CD14-positive monocyte (primary cell): ENCODE results near the gene DPP6. TPM values are rescaled to one million over a fixed set of nuclear protein-coding genes. Genes with fewer than 3 reads are reported as not detected.

Source experiments
- DNase-seq, 3 donors: peaks; one replicate each; pipeline ENCODE4 v3.0.0-alpha.2; 2011 to 2022
- H2AFZ ChIP-seq: 2 replicates; pipeline ENCODE4 v1.6.0; 2012; ENCODE audit warnings: mild to moderate bottlenecking, low read depth, low read length, inconsistent platforms; ENCODE audit not compliant: insufficient read depth, poor library complexity, severe bottlenecking
- H3K27ac ChIP-seq, 2 donors: 1 replicate in 1 of 2; 2 replicates in 1 of 2; pipeline ENCODE4 v1.5.1; 2012 to 2013; ENCODE audit warnings: low read length in 2 of 2, control low read depth in 1 of 2, inconsistent platforms in 1 of 2, low read depth in 1 of 2, mild to moderate bottlenecking in 1 of 2
- H3K27me3 ChIP-seq, 2 donors: one replicate each; pipeline versions ENCODE4 v1.6.0 to v1.6.1; 2011 to 2013; ENCODE audit warnings: low read length in 2 of 2; ENCODE audit not compliant: control insufficient read depth in 2 of 2, insufficient read depth in 2 of 2
- H3K36me3 ChIP-seq, 2 donors: replicated peaks in 1 of 2; 1 replicate in 1 of 2; 2 replicates in 1 of 2; pipeline versions ENCODE4 v1.5.1 to v1.6.1; 2012 to 2013; ENCODE audit warnings: low read length in 2 of 2, control low read depth in 1 of 2, inconsistent platforms in 1 of 2, mild to moderate bottlenecking in 1 of 2; ENCODE audit not compliant: insufficient read depth in 2 of 2, control insufficient read depth in 1 of 2
- H3K4me1 ChIP-seq, 2 donors: 1 replicate in 1 of 2; 2 replicates in 1 of 2; pipeline versions ENCODE4 v1.5.1 to v1.6.1; 2012 to 2013; ENCODE audit warnings: low read length in 2 of 2, control low read depth in 1 of 2, inconsistent platforms in 1 of 2, mild to moderate bottlenecking in 1 of 2, moderate library complexity in 1 of 2; ENCODE audit not compliant: insufficient read depth in 2 of 2, control insufficient read depth in 1 of 2
- H3K4me2 ChIP-seq: replicated peaks from 2 replicates; pipeline ENCODE3; 2012; ENCODE audit warnings: low read length, moderate library complexity, mild to moderate bottlenecking; ENCODE audit not compliant: poor library complexity, severe bottlenecking; ENCODE audit errors: extremely low read depth
- H3K4me3 ChIP-seq, 3 experiments: fragments of 200-600 bp in 1 of 3; sonication (generic) in 1 of 3; replicated peaks in 1 of 3; 1 replicate in 2 of 3; 2 replicates in 1 of 3; pipeline ENCODE4 v1.5.1; 2011 to 2013; ENCODE audit warnings: low read length in 3 of 3, mild to moderate bottlenecking in 3 of 3, control low read depth in 2 of 3, low read depth in 2 of 3, inconsistent platforms in 1 of 3, moderate library complexity in 1 of 3
- H3K79me2 ChIP-seq: 2 replicates; pipeline ENCODE4 v1.6.0; 2012; ENCODE audit warnings: mild to moderate bottlenecking, control low read depth, inconsistent platforms, low read length, moderate library complexity; ENCODE audit not compliant: insufficient read depth
- H3K9ac ChIP-seq: 2 replicates; pipeline ENCODE4 v1.6.0; 2017; ENCODE audit warnings: low read length, mild to moderate bottlenecking; ENCODE audit not compliant: insufficient read depth, poor library complexity, severe bottlenecking
- H3K9me3 ChIP-seq, 2 donors: replicated peaks in 1 of 2; 1 replicate in 1 of 2; 2 replicates in 1 of 2; pipeline versions ENCODE4 v1.5.1 to v1.6.1; 2012 to 2013; ENCODE audit warnings: low read length in 2 of 2, control low read depth in 1 of 2; ENCODE audit not compliant: control insufficient read depth in 1 of 2, insufficient read depth in 1 of 2
- H4K20me1 ChIP-seq: 2 replicates; pipeline ENCODE4 v1.6.0; 2012; ENCODE audit warnings: mild to moderate bottlenecking, low read length, control low read depth, moderate library complexity; ENCODE audit not compliant: insufficient read depth
- H3K27ac Mint-ChIP-seq, 7 donors: one replicate each; pipeline ENCODE4 v1.8.0; 2020; ENCODE audit warnings: mild to moderate bottlenecking in 7 of 7, mixed read lengths in 7 of 7, moderate library complexity in 6 of 7, inconsistent platforms in 2 of 7
- H3K27me3 Mint-ChIP-seq, 3 donors: one replicate each; pipeline ENCODE4 v1.8.0; 2021 to 2022; ENCODE audit warnings: low read depth in 3 of 3, mild to moderate bottlenecking in 3 of 3, mixed read lengths in 3 of 3, moderate library complexity in 3 of 3, inconsistent platforms in 1 of 3
- H3K36me3 Mint-ChIP-seq, 2 donors: one replicate each; pipeline ENCODE4 v1.8.0; 2020; ENCODE audit warnings: mixed read lengths in 2 of 2, inconsistent platforms in 1 of 2, mild to moderate bottlenecking in 1 of 2
- H3K4me1 Mint-ChIP-seq: one replicate; pipeline ENCODE4 v1.8.0; 2020; ENCODE audit warnings: mild to moderate bottlenecking, mixed read lengths
- H3K4me3 Mint-ChIP-seq, 2 donors: one replicate each; pipeline ENCODE4 v1.8.0; 2020; ENCODE audit warnings: mild to moderate bottlenecking in 2 of 2, mixed read lengths in 2 of 2, moderate library complexity in 1 of 2
- H3K9me3 Mint-ChIP-seq, 7 donors: one replicate each; pipeline ENCODE4 v1.8.0; 2020 to 2022; ENCODE audit warnings: mixed read lengths in 7 of 7, mild to moderate bottlenecking in 6 of 7, moderate library complexity in 6 of 7, inconsistent platforms in 2 of 7
- CTCF ChIP-seq: fragments of 200-600 bp; IDR thresholded peaks from one replicate; pipeline ENCODE4 v1.8.0; 2022; ENCODE audit warnings: antibody characterized with exemption, mild to moderate bottlenecking
- WGBS: methylation state at CpG from one replicate; pipeline ENCODE4 v1.1.5; 2013; ENCODE audit warnings: missing lambda C conversion rate; ENCODE audit not compliant: insufficient coverage; 5-methylcytosine and 5-hydroxymethylcytosine counted together
- intact Hi-C, 2 donors: fragments of 100-400 bp; cut with micrococcal nuclease; formaldehyde crosslinking; loops; one replicate each; pipeline versions ENCODE4 v1.15.0 to v1.15.1; 2023
- polyA plus RNA-seq, 3 donors: library from polyadenylated mRNA; depleted of rRNA in 1 of 3; unstranded in 2 of 3; stranded (reverse) in 1 of 3; fragments of 300-500 nt in 2 of 3; fragments of >200 nt in 1 of 3; fragmentation: Illumina TruSeq in 2 of 3; gene quantifications; 1 replicate in 2 of 3; 2 replicates in 1 of 3; pipeline ENCODE4 v1.2.3, GENCODE V29; 2012 to 2021

DPP6 gene
- polyA plus RNA-seq, 3 donors, result not detected

- peaks cover 2 to 12% (median 4%) of the 10 kb centered on the region in 7 donors for H3K9me3 Mint-ChIP-seq
- H3K27ac ChIP-seq, result peak overlapping the region; percentile 86 to 95
- H3K4me1 ChIP-seq, result peaks cover 11 to 12% of the 10 kb centered on the region in 2 donors
- H3K4me3 ChIP-seq, result peak overlapping the region; percentile 65 to 99 (median 84)
- H3K27ac Mint-ChIP-seq, result peak overlapping the region; percentile 96 to 99 (median 99)
- H3K4me2 ChIP-seq, result peak overlapping the region; percentile 92
- peaks cover 13% of the 10 kb centered on the region for H3K79me2 ChIP-seq
- peaks cover 5 to 8% of the 10 kb centered on the region in 2 donors for H3K9me3 ChIP-seq
- peaks cover 0 to 4% of the 10 kb centered on the region in 2 donors for H3K36me3 ChIP-seq
- peaks cover 0 to 4% of the 10 kb centered on the region in 2 donors for H3K27me3 ChIP-seq
- peak; percentile 90 to 96 (median 91) for DNase-seq
- peak overlapping the region; percentile 88 for H3K9ac ChIP-seq
- no peak for TF ChIP-seq CTCF
- H3K4me1 Mint-ChIP-seq, result peaks cover 21% of the 10 kb centered on the region
- H3K36me3 Mint-ChIP-seq, result peaks cover 8 to 14% of the 10 kb centered on the region in 2 donors
- intact Hi-C loops, result loop anchor here (2.0 to 10.0 kb wide), 11 partner anchors 74 to 1966 kb away; partner anchors contain the start of genes PAXIP1 (in 2 of the 2), INSIG1 (in 1 of the 2) and LMBR1 (in 1 of the 2)
- WGBS, result 4% methylated on average over 12 of the region's 17 CpGs
- no peaks in the 10 kb centered on the region for H4K20me1 ChIP-seq
- peak overlapping the region; percentile 91 to 97 for H3K4me3 Mint-ChIP-seq
- peaks cover 0 to 3% (median 2%) of the 10 kb centered on the region in 3 donors for H3K27me3 Mint-ChIP-seq
- peak overlapping the region; percentile 99 for H2AFZ ChIP-seq
These were observed 876.2 kb downstream of the DPP6 start for GRCh38 chr7:154928136-154929005.

- Histone ChIP-seq H3K9ac (peak overlapping the region; percentile 88), H2AFZ (peak overlapping the region; percentile 99), H3K4me3 (peak overlapping the region; percentile 65 to 99 (median 84)), H3K27me3 (peaks cover 0 to 4% of the 10 kb centered on the region in 2 donors), H3K4me1 (peaks cover 11 to 12% of the 10 kb centered on the region in 2 donors), H3K9me3 (peaks cover 13 to 16% of the 10 kb centered on the region in 2 donors), H3K4me2 (peak overlapping the region; percentile 92), H4K20me1 (no peaks in the 10 kb centered on the region), H3K36me3 (peaks cover 0 to 12% of the 10 kb centered on the region in 2 donors), H3K79me2 (peaks cover 13% of the 10 kb centered on the region), H3K27ac (peak overlapping the region; percentile 86 to 95)
- TF ChIP-seq CTCF, result no peak
- intact Hi-C loops, result loop anchor here (2.0 to 10.0 kb wide), 11 partner anchors 73 to 1966 kb away; partner anchors contain the start of genes PAXIP1 (in 2 of the 2), INSIG1 (in 1 of the 2) and LMBR1 (in 1 of the 2)
- 70% methylated on average over 5 of the region's 9 CpGs for WGBS
- Mint-ChIP-seq H3K9me3 (peaks cover 10 to 20% (median 12%) of the 10 kb centered on the region in 7 donors), H3K27me3 (peaks cover 0 to 3% (median 2%) of the 10 kb centered on the region in 3 donors), H3K36me3 (peaks cover 12 to 22% of the 10 kb centered on the region in 2 donors), H3K4me3 (peak overlapping the region; percentile 91 to 97), H3K27ac (peak overlapping the region; percentile 96 to 99 (median 99)), H3K4me1 (peaks cover 21% of the 10 kb centered on the region)
- DNase-seq, result no peak
These were observed 877.0 kb downstream of the DPP6 start for GRCh38 chr7:154929006-154929726.
